B cell (primary cell): Measurements from ENCODE around the gene HHEX. TPM values are rescaled to one million over a fixed set of nuclear protein-coding genes. Genes with fewer than 3 reads are reported as not detected.

Experiments
- ATAC-seq: fragments of 200-7000 bp; cut with Tn5 transposase; one replicate; pipeline ENCODE4 v1.10.0; 2021; ENCODE audit warnings: low read depth, mild to moderate bottlenecking, moderate number of reproducible peaks, moderate library complexity
- CTCF ChIA-PET: fragments of 350-600 bp; sonication (Branson Sonifier 250); formaldehyde crosslinking; loops from one replicate; lab custom pipeline; 2021; ENCODE audit warnings: antibody characterized with exemption, inconsistent platforms; lab: Charles Lee
- POLR2A ChIA-PET: fragments of 350-600 bp; sonication (Branson Sonifier 250); formaldehyde crosslinking; loops from one replicate; lab custom pipeline; 2021; ENCODE audit warnings: antibody characterized with exemption; lab: Charles Lee
- DNase-seq: peaks from one replicate; pipeline ENCODE4 v3.0.0; 2013
- H2AFZ ChIP-seq: 2 replicates; pipeline ENCODE4 v1.6.1; 2012; ENCODE audit warnings: mild to moderate bottlenecking, low read depth, low read length; ENCODE audit not compliant: insufficient read depth, poor library complexity, severe bottlenecking
- H3K27ac ChIP-seq, 2 donors: 1 replicate in 1 of 2; 2 replicates in 1 of 2; pipeline ENCODE4 v1.5.1; 2012 to 2013; ENCODE audit warnings: low read length in 2 of 2, mild to moderate bottlenecking in 2 of 2, moderate library complexity in 1 of 2
- H3K27me3 ChIP-seq, 4 experiments: fragments of 200-600 bp in 1 of 4; sonication (generic) in 1 of 4; replicated peaks in 1 of 4; 1 replicate in 2 of 4; 2 replicates in 2 of 4; pipeline versions ENCODE4 v1.6.1 to v1.7.0; 2013 to 2016; ENCODE audit warnings: low read length in 3 of 4, mild to moderate bottlenecking in 2 of 4, mixed read lengths in 1 of 4, moderate library complexity in 1 of 4; ENCODE audit not compliant: insufficient read depth in 4 of 4, control insufficient read depth in 3 of 4; ENCODE audit errors: control extremely low read depth in 1 of 4
- H3K36me3 ChIP-seq, 2 experiments: replicated peaks in 1 of 2; 1 replicate in 1 of 2; 2 replicates in 1 of 2; pipeline versions ENCODE4 v1.6.1 to v1.7.1; 2013; ENCODE audit warnings: low read length in 1 of 2; ENCODE audit not compliant: insufficient read depth in 2 of 2, control insufficient read depth in 1 of 2; ENCODE audit errors: control extremely low read depth in 1 of 2, extremely low read depth in 1 of 2
- H3K4me1 ChIP-seq, 2 donors: fragments of 200-600 bp in 1 of 2; sonication (generic) in 1 of 2; 1 replicate in 1 of 2; 2 replicates in 1 of 2; pipeline versions ENCODE4 v1.5.1 to v1.6.1; 2013 to 2017; ENCODE audit warnings: low read length in 2 of 2; ENCODE audit not compliant: control insufficient read depth in 2 of 2, insufficient read depth in 2 of 2
- H3K4me2 ChIP-seq: replicated peaks from 2 replicates; pipeline ENCODE3; 2012; ENCODE audit warnings: mild to moderate bottlenecking, low read depth, low read length; ENCODE audit not compliant: poor library complexity, severe bottlenecking
- H3K4me3 ChIP-seq, 5 experiments: fragments of 200-600 bp in 1 of 5; sonication (generic) in 1 of 5; 1 replicate in 3 of 5; 2 replicates in 2 of 5; pipeline versions ENCODE4 v1.5.1 to v1.7.0; 2011 to 2016; ENCODE audit warnings: low read length in 4 of 5, mild to moderate bottlenecking in 4 of 5, low read depth in 2 of 5, control low read depth in 1 of 5, moderate library complexity in 1 of 5; ENCODE audit not compliant: insufficient read depth in 1 of 5; ENCODE audit errors: control extremely low read depth in 1 of 5, extremely low read depth in 1 of 5
- H3K79me2 ChIP-seq: fragments of 200-600 bp; sonication (generic); one replicate; pipeline ENCODE4 v1.6.0; 2016; ENCODE audit warnings: low read length; ENCODE audit not compliant: control insufficient read depth, insufficient read depth
- H3K9ac ChIP-seq: fragments of 200-600 bp; sonication (generic); 2 replicates; pipeline ENCODE4 v1.6.1; 2017; ENCODE audit warnings: mild to moderate bottlenecking, low read length, moderate library complexity
- H3K9me3 ChIP-seq, 3 donors: one replicate each; pipeline versions ENCODE4 v1.6.1 to v1.7.1; 2013; ENCODE audit warnings: low read length in 2 of 3; ENCODE audit not compliant: control insufficient read depth in 2 of 3, insufficient read depth in 1 of 3; ENCODE audit errors: control extremely low read depth in 1 of 3
- H4K20me1 ChIP-seq: 2 replicates; pipeline ENCODE4 v1.6.0; 2012; ENCODE audit warnings: mild to moderate bottlenecking, low read length; ENCODE audit not compliant: insufficient read depth, control insufficient read depth, poor library complexity, severe bottlenecking
- H3K27ac Mint-ChIP-seq: one replicate; pipeline ENCODE4 v1.8.0; 2021; ENCODE audit warnings: mixed read lengths
- H3K27me3 Mint-ChIP-seq: one replicate; pipeline ENCODE4 v1.8.0; 2021; ENCODE audit warnings: mixed read lengths
- H3K4me1 Mint-ChIP-seq: one replicate; pipeline ENCODE4 v1.8.0; 2021; ENCODE audit warnings: mixed read lengths
- H3K4me3 Mint-ChIP-seq: one replicate; pipeline ENCODE4 v1.8.0; 2021; ENCODE audit warnings: mixed read lengths
- H3K9me3 Mint-ChIP-seq: one replicate; pipeline ENCODE4 v1.8.0; 2022; ENCODE audit warnings: mixed read lengths; ENCODE audit not compliant: insufficient read depth
- EZH2 ChIP-seq: IDR thresholded peaks from 2 replicates; pipeline ENCODE4 v1.6.1; 2012; ENCODE audit warnings: borderline replicate concordance, low read depth, mild to moderate bottlenecking, moderate library complexity, low read length; ENCODE audit not compliant: insufficient read depth, poor library complexity, severe bottlenecking
- WGBS: methylation state at CpG from one replicate; pipeline ENCODE4 v1.1.5; 2013; ENCODE audit warnings: missing lambda C conversion rate; ENCODE audit not compliant: insufficient coverage; 5-methylcytosine and 5-hydroxymethylcytosine counted together
- intact Hi-C: fragments of 100-400 bp; cut with micrococcal nuclease; formaldehyde crosslinking; loops from one replicate; pipeline ENCODE4 v1.10.0; 2022
- polyA plus RNA-seq: library from polyadenylated mRNA; depleted of rRNA; stranded (reverse); fragments of >200 nt; gene quantifications from 2 replicates; pipeline ENCODE4 v1.2.3, GENCODE V29; 2012
- total RNA-seq, 2 donors: library from RNA; stranded (reverse); fragments of 120-200 nt in 1 of 2; gene quantifications; 1 replicate in 1 of 2; 2 replicates in 1 of 2; pipeline versions ENCODE4 v1.2.3 to v1.2.4, GENCODE V29; 2013 to 2022
- TF ChIP-seq, protein P1 (sequence below): fragments of 200-600 bp; IDR thresholded peaks from one replicate; pipeline ENCODE4 v1.8.0; 2022; ENCODE audit warnings: antibody characterized with exemption, mild to moderate bottlenecking

The HHEX gene
- total and polyA plus RNA-seq, 2 donors (not counting 1 experiment from before 2014, with no cell fraction given), result 96.9 to 149 TPM

DNA sequence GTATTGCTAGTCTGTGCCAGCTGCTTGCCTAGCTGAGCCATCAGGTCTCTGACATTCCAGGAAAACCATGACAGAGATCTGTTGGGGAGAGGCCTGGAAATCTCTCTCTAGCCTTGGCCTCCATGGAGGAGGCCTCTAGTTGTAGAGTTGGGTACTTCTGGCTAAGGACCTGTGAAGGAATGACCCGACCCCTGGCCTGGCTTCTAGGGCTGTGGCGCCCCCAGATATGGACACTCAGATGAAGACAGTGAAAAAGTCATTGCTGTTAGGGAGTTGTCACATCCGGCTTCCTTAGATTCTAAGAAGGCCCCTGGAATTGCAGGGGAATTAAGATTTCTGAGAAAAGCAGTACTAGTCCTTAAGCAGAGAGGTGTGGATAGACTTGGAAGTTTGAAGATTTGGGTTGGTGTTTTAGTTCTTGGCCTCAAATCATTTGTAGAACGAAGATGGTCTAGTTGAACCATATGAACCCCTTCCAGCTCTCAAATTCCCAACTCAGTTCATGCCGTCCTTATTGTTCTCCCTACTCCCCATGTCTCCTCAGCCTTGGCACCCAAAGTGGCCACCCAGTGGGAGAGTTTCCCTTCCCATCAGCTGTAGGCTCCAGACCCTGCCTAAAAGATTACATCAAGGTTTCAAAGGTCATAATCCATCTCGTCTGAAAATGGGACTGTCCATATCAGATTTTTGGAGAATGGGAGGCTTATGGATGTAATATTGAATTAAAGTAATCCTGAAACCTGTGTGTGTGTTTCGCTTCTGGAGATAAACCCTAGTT lies 7.0 kb downstream of the HHEX start:
- Mint-ChIP-seq H3K27ac (peak overlapping the region; percentile 92), H3K27me3 (no peaks in the 10 kb centered on the region), H3K9me3 (no peaks in the 10 kb centered on the region), H3K4me3 (no peak overlapping the region), H3K4me1 (peaks cover 75% of the 10 kb centered on the region)
- no peaks in the 10 kb centered on the region for H3K27me3 ChIP-seq
- H3K27ac ChIP-seq, result peak overlapping the region in 1 of 2 donors; percentile 59
- ATAC-seq (no peak), DNase-seq (no peak)
- H3K79me2 ChIP-seq, result peaks cover 51% of the 10 kb centered on the region
- H4K20me1 ChIP-seq, result no peaks in the 10 kb centered on the region
- H2AFZ ChIP-seq, result no peak overlapping the region
- WGBS, result 94% methylated on average over 4 of the region's 7 CpGs
- no peak overlapping the region for H3K4me3 ChIP-seq
- H3K4me2 ChIP-seq, result no peak overlapping the region
- intact Hi-C loops, result no loop called here
- H3K9ac ChIP-seq, result no peak overlapping the region
- no peaks in the 10 kb centered on the region for H3K9me3 ChIP-seq
- peaks cover 16 to 37% of the 10 kb centered on the region in 2 experiments for H3K36me3 ChIP-seq
- POLR2A ChIA-PET, result no interaction called here
- TF ChIP-seq, protein P1, sequence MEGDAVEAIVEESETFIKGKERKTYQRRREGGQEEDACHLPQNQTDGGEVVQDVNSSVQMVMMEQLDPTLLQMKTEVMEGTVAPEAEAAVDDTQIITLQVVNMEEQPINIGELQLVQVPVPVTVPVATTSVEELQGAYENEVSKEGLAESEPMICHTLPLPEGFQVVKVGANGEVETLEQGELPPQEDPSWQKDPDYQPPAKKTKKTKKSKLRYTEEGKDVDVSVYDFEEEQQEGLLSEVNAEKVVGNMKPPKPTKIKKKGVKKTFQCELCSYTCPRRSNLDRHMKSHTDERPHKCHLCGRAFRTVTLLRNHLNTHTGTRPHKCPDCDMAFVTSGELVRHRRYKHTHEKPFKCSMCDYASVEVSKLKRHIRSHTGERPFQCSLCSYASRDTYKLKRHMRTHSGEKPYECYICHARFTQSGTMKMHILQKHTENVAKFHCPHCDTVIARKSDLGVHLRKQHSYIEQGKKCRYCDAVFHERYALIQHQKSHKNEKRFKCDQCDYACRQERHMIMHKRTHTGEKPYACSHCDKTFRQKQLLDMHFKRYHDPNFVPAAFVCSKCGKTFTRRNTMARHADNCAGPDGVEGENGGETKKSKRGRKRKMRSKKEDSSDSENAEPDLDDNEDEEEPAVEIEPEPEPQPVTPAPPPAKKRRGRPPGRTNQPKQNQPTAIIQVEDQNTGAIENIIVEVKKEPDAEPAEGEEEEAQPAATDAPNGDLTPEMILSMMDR, result no peak
- TF ChIP-seq EZH2, result no peak
- peaks cover 51 to 70% of the 10 kb centered on the region in 2 donors for H3K4me1 ChIP-seq
- CTCF ChIA-PET, result interaction anchor here (1.4 kb wide), 1 partner anchor 60 kb away, joined by 7 read pairs; no protein-coding TSS in a partner anchor
